Middle frontal gyrus (tissue), 1 donor: ENCODE measurements around the gene NUP210L.
"Not testable (repeated sequence)": the region's sequence is repeated elsewhere in the genome, so short reads cannot be mapped to it uniquely, and the experiment has no call there.

ENCODE experiments used
- DNase-seq: peaks from one replicate; pipeline ENCODE4 v3.0.0-alpha.2; 2015; ENCODE audit warnings: low spot score; ENCODE audit errors: extremely low spot score

NUP210L gene

GRCh38 chr1:154170547-154171222, 15.8 kb upstream of the NUP210L start:
- DNase-seq: no peak

- DNase-seq: no peak
These were observed 12.6 kb upstream of the NUP210L start for GRCh38 chr1:154167461-154167860.

- DNase-seq: no peak
These were observed 11.3 kb upstream of the NUP210L start for GRCh38 chr1:154166207-154166606.

GRCh38 chr1:154159554-154159953, 4.7 kb upstream of the NUP210L start:
- no peak for DNase-seq

GRCh38 chr1:154158307-154159125, 3.6 kb upstream of the NUP210L start:
- no peak for DNase-seq

- DNase-seq: no peak
These were observed 2.8 kb upstream of the NUP210L start for GRCh38 chr1:154157520-154158306.

- no peak for DNase-seq
These were observed 378 bp upstream of the NUP210L start for GRCh38 chr1:154155251-154155650.

GRCh38 chr1:154154053-154154452, 820 bp downstream of the NUP210L start:
- DNase-seq: no peak

- DNase-seq: no peak
These were observed 3.6 kb downstream of the NUP210L start for GRCh38 chr1:154151311-154151710.

GRCh38 chr1:154148807-154149206, 6.1 kb downstream of the NUP210L start:
- DNase-seq: no peak

- DNase-seq: not testable (repeated sequence)
These were observed 7.4 kb downstream of the NUP210L start for GRCh38 chr1:154147505-154147904.

- DNase-seq: no peak
These were observed 8.9 kb downstream of the NUP210L start for GRCh38 chr1:154145986-154146385.

- no peak for DNase-seq
These were observed 12.5 kb downstream of the NUP210L start for GRCh38 chr1:154142358-154142757.

GRCh38 chr1:154141240-154141639, 13.6 kb downstream of the NUP210L start:
- no peak for DNase-seq

- DNase-seq: no peak
These were observed 17.0 kb downstream of the NUP210L start for GRCh38 chr1:154137888-154138287.

GRCh38 chr1:154133256-154133655, 21.6 kb downstream of the NUP210L start:
- DNase-seq: no peak

- DNase-seq: no peak
These were observed 25.4 kb downstream of the NUP210L start for GRCh38 chr1:154129391-154129970.

GRCh38 chr1:154123205-154123604, 31.7 kb downstream of the NUP210L start:
- not testable (repeated sequence) for DNase-seq

GRCh38 chr1:154117642-154118041, 37.2 kb downstream of the NUP210L start:
- DNase-seq: no peak

- DNase-seq: no peak
These were observed 39.7 kb downstream of the NUP210L start for GRCh38 chr1:154115180-154115579.

- no peak for DNase-seq
These were observed 50.3 kb downstream of the NUP210L start for GRCh38 chr1:154104433-154105082.
